CD4-positive, CD25-positive, alpha-beta regulatory T cell (primary cell): Measurements from ENCODE around the gene RAD51B. TPM values are rescaled to one million over a fixed set of nuclear protein-coding genes. Genes with fewer than 3 reads are reported as not detected.

Experiments
- ATAC-seq, 2 donors: fragments of 150-1000 bp; cut with Tn5 transposase; one replicate each; pipeline ENCODE4 v1.10.0; 2021; ENCODE audit warnings: low read depth in 2 of 2, moderate number of reproducible peaks in 2 of 2, moderate library complexity in 1 of 2
- DNase-seq, 3 donors: peaks; one replicate each; pipeline versions ENCODE4 v3.0.0 to v3.0.0-alpha.2; 2012 to 2022; ENCODE audit warnings: mixed read lengths in 1 of 3
- H3K27ac ChIP-seq: one replicate; pipeline ENCODE4 v1.7.0; 2013; ENCODE audit warnings: mild to moderate bottlenecking, low read length; ENCODE audit not compliant: insufficient read depth, poor library complexity, severe bottlenecking
- H3K27me3 ChIP-seq: one replicate; pipeline ENCODE4 v1.7.0; 2013; ENCODE audit warnings: low read length; ENCODE audit not compliant: control insufficient read depth, insufficient read depth
- H3K36me3 ChIP-seq: one replicate; pipeline ENCODE4 v1.7.0; 2013; ENCODE audit warnings: mild to moderate bottlenecking, low read length, moderate library complexity; ENCODE audit not compliant: control insufficient read depth, insufficient read depth
- H3K4me1 ChIP-seq: 2 replicates; pipeline ENCODE4 v1.7.0; 2013; ENCODE audit warnings: mild to moderate bottlenecking, low read length; ENCODE audit not compliant: insufficient read depth, control insufficient read depth, poor library complexity, severe bottlenecking
- H3K4me3 ChIP-seq: one replicate; pipeline ENCODE4 v1.7.0; 2013; ENCODE audit warnings: low read depth, mild to moderate bottlenecking, low read length, moderate library complexity
- H3K9me3 ChIP-seq, 2 experiments: 1 replicate in 1 of 2; 2 replicates in 1 of 2; pipeline ENCODE4 v1.7.0; 2013; ENCODE audit warnings: low read length in 2 of 2, mild to moderate bottlenecking in 1 of 2, moderate library complexity in 1 of 2; ENCODE audit not compliant: control insufficient read depth in 2 of 2
- H3K27ac Mint-ChIP-seq, 3 donors: one replicate each; pipeline ENCODE4 v1.8.0; 2020 to 2022; ENCODE audit warnings: mild to moderate bottlenecking in 3 of 3, mixed read lengths in 3 of 3, moderate library complexity in 2 of 3
- H3K27me3 Mint-ChIP-seq: one replicate; pipeline ENCODE4 v1.8.0; 2022; ENCODE audit warnings: mild to moderate bottlenecking, mixed read lengths
- H3K36me3 Mint-ChIP-seq: one replicate; pipeline ENCODE4 v1.8.0; 2020; ENCODE audit warnings: mixed read lengths
- H3K4me1 Mint-ChIP-seq, 4 donors: one replicate each; pipeline ENCODE4 v1.8.0; 2020 to 2022; ENCODE audit warnings: mixed read lengths in 4 of 4, mild to moderate bottlenecking in 1 of 4
- H3K4me3 Mint-ChIP-seq, 4 donors: one replicate each; pipeline ENCODE4 v1.8.0; 2020 to 2022; ENCODE audit warnings: mild to moderate bottlenecking in 4 of 4, mixed read lengths in 4 of 4, moderate library complexity in 3 of 4
- H3K9me3 Mint-ChIP-seq, 7 donors: one replicate each; pipeline ENCODE4 v1.8.0; 2020 to 2022; ENCODE audit warnings: mixed read lengths in 7 of 7, mild to moderate bottlenecking in 3 of 7, moderate library complexity in 2 of 7
- polyA plus RNA-seq, 4 donors: library from polyadenylated mRNA; unstranded; fragments of 300-500 nt; fragmentation: Illumina TruSeq; gene quantifications; one replicate each; pipeline ENCODE4 v1.2.3, GENCODE V29; 2021
- total RNA-seq: library from RNA; stranded (reverse); gene quantifications from one replicate; pipeline ENCODE4 v1.2.3, GENCODE V29; 2022

The RAD51B gene
- total and polyA plus RNA-seq, 5 donors from 2014 or later, result 19.1 to 40.2 (median 28.1) TPM

- Mint-ChIP-seq H3K9me3 (no peaks in the 10 kb centered on the region), H3K27ac (no peak overlapping the region), H3K4me3 (no peak overlapping the region), H3K36me3 (no peaks in the 10 kb centered on the region), H3K27me3 (no peaks in the 10 kb centered on the region), H3K4me1 (peaks cover 0 to 4% (median 0%) of the 10 kb centered on the region in 4 donors)
- Histone ChIP-seq H3K36me3 (no peaks in the 10 kb centered on the region), H3K27ac (no peak overlapping the region), H3K4me1 (no peaks in the 10 kb centered on the region), H3K9me3 (no peaks in the 10 kb centered on the region), H3K27me3 (no peaks in the 10 kb centered on the region), H3K4me3 (no peak overlapping the region)
- no peak for DNase-seq
- ATAC-seq, result no peak
These were observed 96.9 kb downstream of the RAD51B start for GRCh38 chr14:67916430-67916829.

- no peaks in the 10 kb centered on the region for H3K27me3 Mint-ChIP-seq
- Histone ChIP-seq H3K4me1 (no peaks in the 10 kb centered on the region), H3K27me3 (no peaks in the 10 kb centered on the region), H3K4me3 (no peak overlapping the region), H3K27ac (no peak overlapping the region), H3K36me3 (no peaks in the 10 kb centered on the region), H3K9me3 (no peaks in the 10 kb centered on the region)
- no peak for ATAC-seq
- H3K27ac Mint-ChIP-seq, result no peak overlapping the region
- H3K36me3 Mint-ChIP-seq, result no peaks in the 10 kb centered on the region
- H3K4me3 Mint-ChIP-seq, result no peak overlapping the region
- peaks cover 0 to 4% (median 0%) of the 10 kb centered on the region in 4 donors for H3K4me1 Mint-ChIP-seq
- no peak for DNase-seq
- no peaks in the 10 kb centered on the region for H3K9me3 Mint-ChIP-seq
These were observed 97.4 kb downstream of the RAD51B start for GRCh38 chr14:67917006-67917405.

GRCh38 chr14:67918838-67919237 lies 99.3 kb downstream of the RAD51B start:
- Histone ChIP-seq H3K27me3 (no peaks in the 10 kb centered on the region), H3K36me3 (no peaks in the 10 kb centered on the region), H3K4me3 (no peak overlapping the region), H3K4me1 (no peaks in the 10 kb centered on the region), H3K9me3 (no peaks in the 10 kb centered on the region), H3K27ac (no peak overlapping the region)
- H3K27me3 Mint-ChIP-seq, result no peaks in the 10 kb centered on the region
- ATAC-seq, result no peak
- no peak overlapping the region for H3K27ac Mint-ChIP-seq
- no peaks in the 10 kb centered on the region for H3K36me3 Mint-ChIP-seq
- H3K4me1 Mint-ChIP-seq, result no peaks in the 10 kb centered on the region
- no peak for DNase-seq
- H3K9me3 Mint-ChIP-seq, result no peaks in the 10 kb centered on the region
- no peak overlapping the region for H3K4me3 Mint-ChIP-seq

GRCh38 chr14:67919259-67920032 lies 99.9 kb downstream of the RAD51B start:
- Histone ChIP-seq H3K4me3 (no peak overlapping the region), H3K27me3 (no peaks in the 10 kb centered on the region), H3K36me3 (no peaks in the 10 kb centered on the region), H3K27ac (no peak overlapping the region), H3K9me3 (no peaks in the 10 kb centered on the region), H3K4me1 (no peaks in the 10 kb centered on the region)
- H3K27ac Mint-ChIP-seq, result no peak overlapping the region
- no peak for ATAC-seq
- H3K4me3 Mint-ChIP-seq, result no peak overlapping the region
- no peaks in the 10 kb centered on the region for H3K4me1 Mint-ChIP-seq
- H3K27me3 Mint-ChIP-seq, result no peaks in the 10 kb centered on the region
- H3K9me3 Mint-ChIP-seq, result no peaks in the 10 kb centered on the region
- no peak for DNase-seq
- H3K36me3 Mint-ChIP-seq, result peaks cover 5% of the 10 kb centered on the region

GRCh38 chr14:67926821-67927220 lies 107.2 kb downstream of the RAD51B start:
- DNase-seq, result no peak

GRCh38 chr14:67927244-67927643 lies 107.7 kb downstream of the RAD51B start:
- Mint-ChIP-seq H3K27ac (no peak overlapping the region), H3K9me3 (peaks cover 1 to 35% (median 7%) of the 10 kb centered on the region in 7 donors), H3K4me3 (no peak overlapping the region), H3K36me3 (peaks cover 44% of the 10 kb centered on the region), H3K4me1 (peaks cover 0 to 5% (median 0%) of the 10 kb centered on the region in 4 donors), H3K27me3 (no peaks in the 10 kb centered on the region)
- DNase-seq (no peak), ATAC-seq (no peak)
- Histone ChIP-seq H3K27ac (no peak overlapping the region), H3K4me1 (no peaks in the 10 kb centered on the region), H3K9me3 (peaks cover 9 to 10% of the 10 kb centered on the region in 2 experiments), H3K4me3 (no peak overlapping the region), H3K27me3 (no peaks in the 10 kb centered on the region), H3K36me3 (no peaks in the 10 kb centered on the region)

More at GRCh38 chr14:67926821-67927220, 107.2 kb downstream of the RAD51B start:
- Mint-ChIP-seq H3K9me3 (peaks cover 1 to 32% (median 7%) of the 10 kb centered on the region in 7 donors), H3K4me1 (peaks cover 0 to 5% (median 0%) of the 10 kb centered on the region in 4 donors), H3K4me3 (no peak overlapping the region), H3K36me3 (peaks cover 44% of the 10 kb centered on the region), H3K27me3 (no peaks in the 10 kb centered on the region), H3K27ac (no peak overlapping the region)
- Histone ChIP-seq H3K4me1 (no peaks in the 10 kb centered on the region), H3K27ac (no peak overlapping the region), H3K9me3 (peaks cover 9 to 10% of the 10 kb centered on the region in 2 experiments), H3K27me3 (no peaks in the 10 kb centered on the region), H3K36me3 (no peaks in the 10 kb centered on the region), H3K4me3 (no peak overlapping the region)
- no peak for ATAC-seq

- Histone ChIP-seq H3K4me3 (no peak overlapping the region), H3K36me3 (no peaks in the 10 kb centered on the region), H3K9me3 (peaks cover 9 to 10% of the 10 kb centered on the region in 2 experiments), H3K27me3 (no peaks in the 10 kb centered on the region), H3K4me1 (no peaks in the 10 kb centered on the region), H3K27ac (no peak overlapping the region)
- DNase-seq (no peak), ATAC-seq (no peak)
- H3K27me3 Mint-ChIP-seq, result no peaks in the 10 kb centered on the region
- H3K9me3 Mint-ChIP-seq, result peaks cover 1 to 35% (median 7%) of the 10 kb centered on the region in 7 donors
- peaks cover 44% of the 10 kb centered on the region for H3K36me3 Mint-ChIP-seq
- no peak overlapping the region for H3K27ac Mint-ChIP-seq
- H3K4me1 Mint-ChIP-seq, result peaks cover 0 to 5% (median 0%) of the 10 kb centered on the region in 4 donors
- no peak overlapping the region for H3K4me3 Mint-ChIP-seq
These were observed 108.8 kb downstream of the RAD51B start for GRCh38 chr14:67928375-67928774.
